Amniotic stem cell (primary cell): ENCODE results near the gene PPP3CA.
A peak's percentile ranks its signal among the peaks of the same experiment; 100 is the strongest.
"Not testable (repeated sequence)": the region's sequence is repeated elsewhere in the genome, so short reads cannot be mapped to it uniquely, and the experiment has no call there.

Source experiments
- DNase-seq: peaks from one replicate; lab custom pipeline; 2025; lab: John Stamatoyannopoulos, UW

PPP3CA gene

GRCh38 chr4:101141855-101142254 is 205.5 kb downstream of the PPP3CA start:
- no peak for DNase-seq

- no peak for DNase-seq
Observed at GRCh38 chr4:101141230-101141629, 206.1 kb downstream of the PPP3CA start.

DNA sequence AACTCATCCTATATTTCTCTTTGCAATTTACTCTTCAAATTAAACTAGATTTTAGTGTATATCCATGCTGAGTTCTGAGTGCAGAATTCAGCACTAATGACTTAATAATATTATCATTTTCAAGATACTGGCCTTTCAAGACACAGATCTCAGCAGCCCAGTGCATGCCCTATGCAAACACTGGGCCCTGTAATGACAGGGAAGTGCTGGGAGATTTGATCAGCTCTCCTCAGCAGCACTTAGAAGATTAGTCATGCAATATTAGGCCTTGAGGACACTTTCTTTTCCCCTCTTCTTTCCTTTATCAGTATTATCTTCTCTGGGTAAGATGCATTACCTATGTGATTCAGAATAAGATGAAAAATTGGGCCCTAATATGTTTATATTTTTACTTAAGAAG is 207.1 kb downstream of the PPP3CA start:
- no peak for DNase-seq

DNA sequence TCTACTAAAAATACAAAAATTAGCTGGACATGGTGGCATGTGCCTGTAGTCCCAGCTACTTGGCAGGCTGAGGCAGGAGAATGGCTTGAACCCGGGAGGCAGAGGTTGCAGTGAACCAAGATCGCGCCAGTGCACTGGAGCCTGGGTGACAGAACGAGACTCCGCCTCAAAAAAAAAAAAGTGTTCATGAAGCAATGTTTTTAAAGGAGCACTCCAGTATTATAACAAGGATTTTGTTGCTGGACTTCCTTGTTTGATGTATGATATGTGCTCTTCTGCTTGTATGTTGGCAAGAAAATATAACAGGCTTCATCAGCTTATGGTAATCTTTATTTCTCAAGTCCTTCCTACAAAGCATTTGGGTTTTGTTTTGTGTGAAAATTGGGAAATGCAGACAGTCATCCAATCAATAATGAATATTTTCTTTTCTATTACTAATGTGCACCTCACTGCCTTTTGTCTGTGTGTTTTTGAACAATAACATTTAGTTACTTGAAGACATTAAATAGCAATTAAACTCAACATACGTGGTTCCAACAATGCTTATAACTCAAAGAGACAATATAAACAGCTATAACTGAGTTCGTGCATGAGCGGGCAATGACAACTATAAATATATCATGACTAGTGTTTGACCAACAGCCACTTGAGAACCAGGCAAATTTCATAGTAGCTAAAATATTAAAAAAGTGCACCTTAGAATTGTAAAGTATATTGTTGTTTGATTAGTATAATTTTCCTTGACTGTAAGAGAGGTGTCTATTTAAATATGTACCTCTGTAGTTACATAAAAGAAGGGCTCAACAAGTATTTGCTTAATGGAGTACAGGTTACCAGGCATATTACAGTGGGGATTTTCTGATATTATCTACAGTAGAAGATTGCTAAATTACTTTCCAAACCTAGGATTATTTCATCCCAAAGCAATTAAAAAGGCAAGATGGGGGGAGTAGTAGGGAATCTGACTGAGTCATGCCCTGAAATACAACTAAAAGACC is 210.7 kb downstream of the PPP3CA start:
- DNase-seq: no peak

GRCh38 chr4:101135371-101136010 is 211.8 kb downstream of the PPP3CA start:
- DNase-seq: no peak

DNA sequence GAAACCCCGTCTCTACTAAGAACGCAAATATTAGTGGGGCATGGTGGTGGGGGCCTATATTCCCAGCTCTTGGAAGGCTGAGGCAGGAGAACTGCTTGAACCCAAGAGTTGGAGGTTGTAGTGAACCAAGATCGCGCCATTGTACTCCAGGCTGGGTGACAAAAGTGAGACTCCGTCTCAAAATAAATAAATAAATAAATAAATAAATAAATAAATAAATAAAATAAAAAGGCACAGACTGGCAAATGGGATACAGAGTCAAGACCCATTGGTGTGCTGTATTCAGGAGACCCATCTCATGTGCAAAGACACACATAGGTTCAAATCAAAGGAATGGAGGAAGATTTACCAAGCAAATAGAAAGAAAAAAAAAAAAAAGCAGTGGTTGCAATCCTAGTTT is 216.3 kb downstream of the PPP3CA start:
- not testable (repeated sequence) for DNase-seq

- DNase-seq: not testable (repeated sequence)
Observed at GRCh38 chr4:101128898-101129297, 218.4 kb downstream of the PPP3CA start.

- no peak for DNase-seq
Observed at GRCh38 chr4:101128473-101128872, 218.9 kb downstream of the PPP3CA start.

- no peak for DNase-seq
Observed at GRCh38 chr4:101127176-101127790, 220.0 kb downstream of the PPP3CA start.

DNA sequence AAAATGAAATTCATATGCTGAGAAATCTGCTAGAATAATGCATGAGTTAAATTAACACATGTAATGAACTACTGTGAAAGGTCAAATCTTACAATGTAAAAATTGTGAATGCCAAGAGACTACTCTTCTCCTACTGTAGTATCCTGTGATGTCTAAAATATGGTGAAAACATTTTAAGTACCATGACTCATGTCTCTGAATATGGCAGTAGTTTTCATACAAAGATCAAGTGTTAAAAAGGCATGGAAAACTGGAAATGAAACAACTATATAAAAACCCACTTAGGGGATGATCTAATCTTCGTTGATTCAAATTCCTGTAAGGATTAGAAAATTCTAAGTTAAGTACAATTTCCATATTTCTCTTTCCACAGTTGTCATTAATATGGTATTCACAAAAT is 221.3 kb downstream of the PPP3CA start:
- DNase-seq: no peak

DNA sequence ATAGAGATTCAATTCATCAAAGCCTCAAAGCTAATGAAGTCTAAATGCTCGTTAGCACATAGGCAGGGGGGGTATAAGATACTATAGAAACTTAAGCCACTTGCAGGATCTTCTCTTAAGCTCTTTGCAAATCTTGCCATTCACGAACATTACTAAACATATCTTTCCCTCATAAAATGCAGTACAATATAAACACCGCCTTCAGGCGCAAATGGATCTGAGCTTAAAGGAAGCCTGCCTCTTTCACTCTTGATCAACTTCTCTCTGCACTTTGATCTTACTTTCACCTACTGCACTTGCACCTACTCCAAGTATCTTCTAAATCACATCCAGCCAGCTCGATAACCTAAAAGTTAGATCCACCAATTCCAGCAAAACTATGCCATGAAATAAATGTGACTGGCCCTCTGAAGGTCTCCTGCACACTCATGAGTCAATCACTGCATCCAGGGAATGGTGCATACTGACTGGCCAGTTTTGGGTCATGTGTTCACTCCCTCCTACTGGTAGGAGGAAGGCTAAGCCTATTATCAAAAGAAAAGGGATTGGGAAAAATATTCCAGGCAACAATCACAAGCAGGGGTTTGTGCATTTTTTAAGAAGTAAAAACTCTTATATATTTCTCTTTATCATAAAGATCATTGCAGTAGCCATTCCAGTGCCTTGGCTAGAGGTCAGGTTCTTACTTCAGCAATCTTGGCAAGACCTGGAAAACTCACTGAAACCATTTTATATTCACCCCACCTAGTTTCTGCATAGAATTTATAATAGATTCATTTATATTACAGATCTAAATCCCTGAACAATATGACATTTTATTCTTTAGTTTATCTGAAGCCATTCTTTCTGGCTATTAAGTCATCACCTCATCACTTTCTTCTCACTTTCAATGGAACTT is 222.0 kb downstream of the PPP3CA start:
- no peak for DNase-seq

DNA sequence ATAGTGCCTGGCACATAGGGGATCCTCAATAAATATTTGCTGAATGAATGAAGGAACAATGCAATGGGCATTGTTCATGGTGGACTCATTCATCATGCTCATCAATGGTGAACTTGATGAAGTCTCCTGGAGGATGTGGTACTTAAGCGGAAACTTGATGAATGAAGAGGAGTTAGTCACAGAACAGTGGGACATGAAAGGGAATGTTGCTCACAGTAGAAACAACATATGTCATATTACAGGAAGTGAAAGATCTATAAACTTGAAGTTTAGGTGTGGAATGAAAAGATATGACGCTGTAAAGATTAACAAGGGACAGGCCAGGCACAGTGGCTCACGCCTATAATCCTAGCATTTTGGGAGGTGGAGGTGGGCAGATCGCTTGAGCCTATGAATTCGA is 224.1 kb downstream of the PPP3CA start:
- DNase-seq: no peak

- DNase-seq: no peak
Observed at GRCh38 chr4:101122019-101122418, 225.3 kb downstream of the PPP3CA start.

GRCh38 chr4:101119141-101119540 is 228.2 kb downstream of the PPP3CA start:
- DNase-seq: no peak

GRCh38 chr4:101118617-101119016 is 228.7 kb downstream of the PPP3CA start:
- no peak for DNase-seq

DNA sequence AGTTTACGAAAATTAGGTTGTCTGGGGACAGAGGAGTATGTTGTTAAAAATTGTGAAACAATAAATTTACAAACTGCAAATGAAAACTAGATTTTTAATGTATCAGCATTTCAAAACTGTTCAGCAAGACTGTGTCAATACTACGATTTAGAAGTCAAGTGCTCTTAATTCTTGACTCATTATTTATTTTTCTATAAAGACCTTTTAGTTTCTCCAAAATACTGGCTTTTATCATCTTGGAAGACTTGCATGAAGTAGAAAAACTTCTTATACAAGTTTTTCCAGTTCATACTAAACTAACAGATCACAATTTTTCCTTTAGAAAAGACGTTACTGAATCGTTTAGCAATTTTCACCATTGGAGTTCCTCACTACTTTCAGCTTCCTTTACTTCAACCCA is 231.4 kb downstream of the PPP3CA start:
- DNase-seq: no peak

DNA sequence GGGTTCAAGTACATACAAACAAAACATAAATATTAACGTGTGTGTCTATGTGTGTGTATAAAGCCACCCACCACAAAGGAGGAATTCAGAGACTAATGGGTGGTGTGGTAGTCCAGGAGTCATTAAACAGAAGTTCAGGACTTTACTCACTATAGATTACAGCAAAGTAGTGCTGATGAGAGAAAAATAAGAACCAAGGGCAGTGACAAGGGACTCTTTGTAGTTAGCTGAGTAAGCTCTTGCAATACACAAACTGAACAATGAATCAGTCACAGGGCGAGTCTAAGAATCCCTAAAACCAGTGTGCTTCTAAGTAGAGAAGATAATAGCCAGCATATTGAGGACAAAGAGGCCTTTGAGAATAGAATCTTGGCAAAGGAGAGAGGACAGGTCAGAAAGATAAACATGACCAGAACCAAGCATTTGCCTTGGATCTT is 232.4 kb downstream of the PPP3CA start:
- no peak for DNase-seq

- DNase-seq: no peak
Observed at GRCh38 chr4:101104312-101105052, 242.8 kb downstream of the PPP3CA start.

DNA sequence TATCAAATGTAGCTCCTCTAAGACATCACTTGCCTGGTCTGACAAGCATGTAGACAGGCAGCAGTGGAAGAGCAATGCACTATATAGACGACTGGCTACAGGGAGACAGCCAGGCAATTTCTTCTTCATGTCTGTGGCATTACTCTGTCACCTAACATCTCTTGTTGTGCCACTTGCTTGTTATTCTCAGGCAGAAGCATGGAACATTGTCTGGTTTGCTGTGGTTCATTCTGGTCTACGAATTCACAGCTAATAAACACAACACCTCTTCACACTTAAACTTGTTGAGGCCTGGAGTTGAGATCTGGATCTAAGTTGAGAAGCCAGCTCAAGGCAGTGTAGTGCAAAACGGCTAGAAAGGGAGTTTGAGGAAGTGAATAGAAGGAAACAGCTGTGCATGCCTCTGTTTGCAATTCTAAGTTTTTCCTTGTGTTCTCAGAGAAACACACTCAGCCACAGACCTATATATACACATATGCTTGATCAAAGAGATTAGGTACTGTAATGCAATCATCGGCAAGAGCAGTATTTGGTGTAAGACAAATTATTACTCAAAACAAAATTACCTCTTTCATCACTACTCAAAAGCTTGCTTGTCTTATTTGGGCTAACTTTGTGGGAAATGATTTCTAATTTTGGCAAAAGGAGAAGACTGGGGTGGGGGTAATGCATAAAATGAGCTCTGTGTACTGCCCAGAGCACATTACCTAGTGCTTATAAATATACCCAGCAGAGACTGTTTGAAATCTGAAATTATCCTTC is 243.8 kb downstream of the PPP3CA start:
- no peak for DNase-seq

- DNase-seq: peak; percentile 9
Observed at GRCh38 chr4:101102114-101102742, 245.1 kb downstream of the PPP3CA start.
